NCI-H526 (cell line): ENCODE measurements around the gene KNCN.

Source experiments
- DNase-seq, 2 experiments: peaks; one replicate each; lab custom pipeline; 2025; lab: John Stamatoyannopoulos, UW

Gene KNCN

DNA sequence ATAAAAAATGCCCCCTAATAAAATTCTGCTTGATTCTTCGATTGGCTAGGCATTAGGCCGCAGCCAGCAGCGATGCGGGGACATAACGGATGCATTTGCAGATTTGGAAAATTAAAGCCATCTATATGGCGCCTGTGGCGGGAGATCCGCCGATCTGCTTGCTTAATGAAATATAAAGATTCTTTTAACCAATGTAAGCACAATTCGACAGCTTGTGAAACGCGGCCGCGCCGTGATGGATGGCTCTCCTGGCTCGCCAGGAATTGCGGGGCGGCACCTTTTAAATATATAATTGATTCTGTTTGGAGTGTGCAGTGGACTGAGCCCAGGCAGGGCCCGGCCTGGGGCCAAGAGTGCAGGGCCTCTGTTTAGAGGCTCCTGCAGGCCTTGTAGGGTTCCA is 53.8 kb downstream of the KNCN start:
- no peak for DNase-seq

DNA sequence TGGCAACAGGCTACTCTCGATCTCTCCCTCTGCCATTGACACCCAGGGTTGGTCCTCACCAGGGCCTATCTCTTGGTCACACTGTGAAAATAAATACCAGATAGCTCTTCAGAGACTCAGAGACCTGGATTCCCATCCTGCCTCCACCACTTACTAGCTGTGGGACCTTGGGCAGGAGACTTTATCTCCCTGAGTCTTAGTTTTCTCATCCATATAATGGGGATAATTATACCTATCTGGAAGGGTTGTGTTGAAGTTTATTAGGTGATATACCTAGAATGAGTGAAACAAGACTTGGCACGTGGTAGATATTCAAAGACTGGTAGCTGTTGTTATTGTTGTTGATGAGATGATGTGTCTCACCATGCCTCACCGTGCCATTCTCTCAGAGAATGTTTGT is 54.4 kb downstream of the KNCN start:
- DNase-seq, result no peak

GRCh38 chr1:46496505-46496904 is 54.9 kb downstream of the KNCN start:
- DNase-seq, result no peak

- no peak for DNase-seq
Observed at GRCh38 chr1:46495778-46496177, 55.7 kb downstream of the KNCN start.
